Right ventricle myocardium inferior (tissue), 1 donor: ENCODE data around the gene GTPBP10. TPM values are rescaled to one million over a fixed set of nuclear protein-coding genes. Genes with fewer than 3 reads are reported as not detected.
"Not testable (repeated sequence)": the region's sequence is repeated elsewhere in the genome, so short reads cannot be mapped to it uniquely, and the experiment has no call there.

ENCODE experiments used
- ATAC-seq: fragments of 200-7000 bp; cut with Tn5 transposase; one replicate; pipeline ENCODE4 v1.9.1; 2020; ENCODE audit warnings: mild to moderate bottlenecking, moderate library complexity
- DNase-seq: peaks from one replicate; pipeline ENCODE4 v3.0.0; 2021; ENCODE audit errors: missing footprints
- intact Hi-C: fragments of 100-400 bp; cut with DNase I; formaldehyde crosslinking; loops from one replicate; pipeline ENCODE4 v1.11.0; 2022
- long read RNA-seq: library from polyadenylated mRNA; unstranded; transcript quantifications from one replicate; pipeline ENCODE4 v2.0.0, GENCODE V29; 2021
- total RNA-seq: library from RNA; stranded (reverse); fragmentation: NEBNext Ultra II Directional; extraction: Animal tissue kit (Norgen Biotek cat#: 25700); gene quantifications from one replicate; pipeline ENCODE4 v1.2.1, GENCODE V29; 2021
- donor health status: DM: no; HTN: yes; CAD: no; lungs with severe emphysema.

Gene GTPBP10, protein sequence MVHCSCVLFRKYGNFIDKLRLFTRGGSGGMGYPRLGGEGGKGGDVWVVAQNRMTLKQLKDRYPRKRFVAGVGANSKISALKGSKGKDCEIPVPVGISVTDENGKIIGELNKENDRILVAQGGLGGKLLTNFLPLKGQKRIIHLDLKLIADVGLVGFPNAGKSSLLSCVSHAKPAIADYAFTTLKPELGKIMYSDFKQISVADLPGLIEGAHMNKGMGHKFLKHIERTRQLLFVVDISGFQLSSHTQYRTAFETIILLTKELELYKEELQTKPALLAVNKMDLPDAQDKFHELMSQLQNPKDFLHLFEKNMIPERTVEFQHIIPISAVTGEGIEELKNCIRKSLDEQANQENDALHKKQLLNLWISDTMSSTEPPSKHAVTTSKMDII
- total RNA-seq, result 24.8 TPM
- long read RNA-seq, result 0 reads

- ATAC-seq (peak; percentile 100), DNase-seq (peak; percentile 95)
- intact Hi-C loops, result loop anchor here (5.0 kb wide), 2 partner anchors 36 to 76 kb away; no protein-coding TSS in a partner anchor
These were observed at the start of gene GTPBP10 for GRCh38 chr7:90346336-90347125. TSS of gene GTPBP10 (plus strand) at chr7:90346716. CDS start at chr7:90346742, 26 bp downstream.

- intact Hi-C loops, result no loop called here
- DNase-seq (no peak), ATAC-seq (no peak)
These were observed 48.1 kb upstream of the GTPBP10 start for GRCh38 chr7:90298145-90299038.

GRCh38 chr7:90303241-90303640, 43.3 kb upstream of the GTPBP10 start:
- DNase-seq (no peak), ATAC-seq (no peak)
- intact Hi-C loops, result no loop called here

GRCh38 chr7:90309872-90310271, 36.6 kb upstream of the GTPBP10 start:
- intact Hi-C loops, result no loop called here
- DNase-seq (no peak), ATAC-seq (no peak)

GRCh38 chr7:90311175-90311574, 35.3 kb upstream of the GTPBP10 start:
- intact Hi-C loops, result no loop called here
- no peak for ATAC-seq
- DNase-seq, result no peak

GRCh38 chr7:90312745-90313144, 33.8 kb upstream of the GTPBP10 start:
- intact Hi-C loops, result no loop called here
- DNase-seq (no peak), ATAC-seq (no peak)

DNA sequence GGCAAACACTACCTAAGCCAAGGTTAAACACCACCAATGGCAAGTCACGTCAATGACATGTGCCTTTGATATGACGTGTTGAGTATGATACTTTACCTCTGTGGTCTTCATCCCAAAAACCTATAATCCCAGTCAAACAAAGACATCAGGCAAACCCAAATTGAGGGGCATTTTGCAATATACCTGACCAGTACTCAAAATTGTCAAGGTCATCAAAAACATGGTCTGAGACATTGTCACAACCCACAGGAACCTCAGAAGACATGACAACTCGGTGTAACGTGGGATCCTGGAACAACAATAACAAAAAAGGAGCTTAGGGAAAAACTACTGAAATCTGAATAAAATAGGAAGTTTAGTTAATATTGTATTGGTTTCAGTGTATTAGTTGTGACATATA, 32.6 kb upstream of the GTPBP10 start:
- ATAC-seq, result no peak
- no peak for DNase-seq
- intact Hi-C loops, result loop anchor here (2.0 kb wide), 1 partner anchor 113 kb away; no protein-coding TSS in a partner anchor

DNA sequence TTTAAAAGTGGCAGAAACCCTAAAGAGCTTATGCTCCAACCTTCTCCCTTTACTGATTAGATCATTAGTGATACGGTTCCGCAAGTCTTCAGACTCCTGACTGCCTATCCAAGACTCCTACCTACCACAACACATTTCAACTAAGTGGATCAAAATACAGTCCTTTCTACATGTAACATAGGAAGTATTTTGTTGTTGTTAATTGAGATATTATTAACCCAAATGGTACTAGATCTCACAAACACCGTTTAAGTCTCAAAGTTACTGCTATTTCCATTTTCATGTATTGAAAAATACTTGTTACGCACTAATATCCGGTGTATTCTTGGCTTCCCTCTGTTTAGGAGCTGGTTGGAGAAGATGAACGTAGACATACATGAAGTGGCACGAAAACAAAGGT, 26.5 kb upstream of the GTPBP10 start:
- no peak for DNase-seq
- ATAC-seq, result no peak
- intact Hi-C loops, result no loop called here

DNA sequence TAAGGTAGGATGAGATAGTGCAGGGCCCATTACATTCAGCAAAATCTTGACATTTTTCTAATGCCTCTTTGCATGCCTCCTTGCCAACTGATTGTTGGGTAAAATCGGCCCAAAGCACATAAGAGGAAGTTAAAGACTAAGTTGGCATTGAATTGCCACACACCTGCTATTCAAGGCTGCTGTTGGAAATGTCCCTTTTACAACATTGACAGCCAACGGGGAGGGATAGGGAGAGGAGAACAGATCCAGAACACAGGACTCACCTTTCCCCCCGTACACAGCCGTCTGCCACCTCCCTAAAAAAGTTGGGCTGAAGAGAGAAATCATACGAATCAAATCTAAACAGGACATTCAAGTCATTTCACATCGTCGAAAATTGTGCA, 26.1 kb upstream of the GTPBP10 start:
- ATAC-seq, result no peak
- intact Hi-C loops, result no loop called here
- no peak for DNase-seq

DNA sequence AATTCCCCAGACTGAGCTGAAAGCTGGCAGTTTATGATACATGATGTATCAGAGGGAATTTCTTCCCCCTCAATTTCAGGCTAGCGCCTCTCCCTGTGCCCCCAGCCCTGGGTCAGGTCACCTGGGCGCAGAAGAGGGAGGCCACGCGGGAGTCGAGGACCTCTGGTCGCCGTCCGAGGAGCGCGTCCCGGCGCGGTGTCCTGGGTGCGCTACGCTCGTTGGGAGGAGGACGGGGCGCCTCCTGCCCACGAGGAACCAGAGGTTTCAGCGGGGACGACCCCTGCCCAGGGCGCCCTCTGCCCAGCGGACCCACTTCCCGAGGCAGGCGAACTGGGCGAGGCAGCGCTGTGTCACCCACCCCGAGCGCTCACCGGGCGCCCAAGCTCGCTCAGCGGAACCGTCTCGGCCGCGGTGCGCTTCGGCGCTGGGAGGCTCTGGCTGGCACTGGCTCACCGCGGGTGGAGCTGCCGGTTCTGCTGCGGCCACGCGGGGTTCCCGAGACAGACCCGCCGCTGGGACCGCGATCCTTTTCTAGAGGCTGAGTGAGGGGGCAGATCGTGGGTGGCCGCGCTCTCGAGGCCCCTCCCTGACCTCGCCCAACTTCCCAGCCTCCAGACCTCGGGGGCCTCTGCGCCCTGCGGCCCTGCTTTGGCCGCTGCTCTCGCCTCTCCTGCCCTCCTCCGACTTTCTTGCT, 25.6 kb upstream of the GTPBP10 start, which contains the start of gene FAM237B:
TSS of gene FAM237B (minus strand) at position 504 of the 694 bp plus-strand sequence. CDS start 1,556 bp downstream, outside the sequence.
- intact Hi-C loops, result no loop called here
- ATAC-seq (no peak), DNase-seq (no peak)

- intact Hi-C loops, result no loop called here
- no peak for ATAC-seq
These were observed 23.7 kb upstream of the GTPBP10 start for GRCh38 chr7:90322837-90323236.

DNA sequence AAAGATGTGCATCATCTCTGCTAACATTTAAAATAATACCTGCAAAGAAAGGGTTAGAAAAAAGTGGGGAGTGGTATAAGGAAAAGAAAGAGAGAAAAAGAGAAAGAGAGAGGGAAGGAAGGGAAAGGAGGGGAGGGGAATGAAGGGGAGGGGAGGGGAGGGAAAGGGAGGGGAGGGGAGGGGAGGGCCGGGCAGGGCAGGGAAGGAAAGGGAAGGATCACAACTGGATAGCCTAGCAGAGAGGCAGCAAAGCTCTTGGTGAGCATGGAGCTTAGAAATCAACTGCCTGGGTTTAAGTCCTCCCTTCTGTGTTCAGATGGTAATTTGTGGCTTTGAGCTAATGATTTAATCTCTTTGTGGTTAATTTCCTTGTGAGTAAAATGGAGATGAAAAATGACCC, 20.0 kb upstream of the GTPBP10 start:
- intact Hi-C loops, result no loop called here
- no peak for ATAC-seq
- DNase-seq, result no peak

More at GRCh38 chr7:90322837-90323236, 23.7 kb upstream of the GTPBP10 start:
- DNase-seq, result no peak

- intact Hi-C loops, result no loop called here
- DNase-seq (no peak), ATAC-seq (no peak)
These were observed 12.2 kb upstream of the GTPBP10 start for GRCh38 chr7:90334193-90334843.

GRCh38 chr7:90334926-90335325, 11.6 kb upstream of the GTPBP10 start:
- DNase-seq, intact Hi-C loops, ATAC-seq: not testable (repeated sequence)

DNA sequence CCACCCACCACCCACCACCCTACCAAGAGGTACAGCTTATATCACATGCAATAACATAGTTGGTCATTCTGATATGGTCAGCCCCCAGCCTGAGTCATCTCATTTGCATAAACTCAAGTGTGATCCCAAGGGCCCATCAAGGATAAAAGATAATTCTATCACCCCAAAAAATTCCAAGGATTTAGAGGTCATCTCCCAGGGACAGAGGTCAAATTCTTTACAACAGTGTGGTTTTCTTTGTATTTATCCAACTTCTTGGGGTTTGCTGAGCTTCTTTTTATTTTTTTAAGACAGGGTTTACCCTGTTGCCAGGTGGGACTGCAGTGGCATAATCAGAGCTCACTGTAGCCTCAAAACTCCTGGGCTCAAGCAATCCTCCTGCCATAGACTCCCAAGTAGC, 9.4 kb upstream of the GTPBP10 start:
- DNase-seq, result no peak
- ATAC-seq, result no peak
- intact Hi-C loops, result no loop called here

DNA sequence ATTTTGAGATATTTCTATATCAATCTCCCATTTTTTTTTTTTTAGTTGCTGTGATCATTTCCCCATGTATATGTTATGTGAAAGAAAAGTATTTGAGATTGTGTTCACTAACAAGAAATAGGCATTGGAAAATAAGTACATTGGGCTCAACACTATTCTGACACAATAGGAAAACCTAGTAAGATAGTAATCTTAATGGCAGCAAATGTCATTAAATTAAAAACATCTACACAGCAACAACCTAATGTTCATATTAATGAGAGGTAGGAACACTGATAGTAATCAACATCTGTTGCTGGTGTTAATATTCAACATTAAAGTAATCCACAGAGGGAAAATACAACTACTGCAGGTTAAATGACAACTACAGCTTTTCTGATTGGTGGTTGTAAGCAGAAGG, 1.5 kb upstream of the GTPBP10 start:
- intact Hi-C loops, result loop anchor here (2.0 to 5.0 kb wide), 3 partner anchors 37 to 77 kb away; partner anchors contain the start of gene CLDN12
- DNase-seq (no peak), ATAC-seq (no peak)

GRCh38 chr7:90345595-90346335, 751 bp upstream of the GTPBP10 start:
- peak; percentile 33 for ATAC-seq
- intact Hi-C loops, result loop anchor here (2.0 to 5.0 kb wide), 3 partner anchors 37 to 77 kb away; partner anchors contain the start of gene CLDN12
- no peak for DNase-seq
